Nephron (organoid): Measurements from ENCODE around the gene PRKAG2.
"Not testable (repeated sequence)": the region's sequence is repeated elsewhere in the genome, so short reads cannot be mapped to it uniquely, and the experiment has no call there.

ENCODE experiments used
- H3K27ac Mint-ChIP-seq, 3 experiments: 2 replicates each; pipeline ENCODE4 v1.8.0; 2020; ENCODE audit warnings: mixed read lengths in 3 of 3, mild to moderate bottlenecking in 2 of 3, moderate library complexity in 1 of 3
- H3K27me3 Mint-ChIP-seq: 2 replicates; pipeline ENCODE4 v1.8.0; 2021; ENCODE audit warnings: low read depth, mild to moderate bottlenecking, moderate library complexity, mixed read lengths
- H3K36me3 Mint-ChIP-seq: 2 replicates; pipeline ENCODE4 v1.8.0; 2020; ENCODE audit warnings: low read depth, mixed read lengths
- H3K4me1 Mint-ChIP-seq: 2 replicates; pipeline ENCODE4 v1.8.0; 2020; ENCODE audit warnings: mixed read lengths
- H3K4me3 Mint-ChIP-seq, 3 experiments: 2 replicates each; pipeline ENCODE4 v1.8.0; 2020; ENCODE audit warnings: mild to moderate bottlenecking in 3 of 3, mixed read lengths in 3 of 3, moderate library complexity in 2 of 3
- H3K9me3 Mint-ChIP-seq: 2 replicates; pipeline ENCODE4 v1.8.0; 2020; ENCODE audit warnings: mixed read lengths
- CTCF ChIP-seq, 3 experiments: fragments of 200-600 bp; sonication (generic); IDR thresholded peaks; one replicate each; pipeline ENCODE4 v1.5.0; 2021; ENCODE audit warnings: antibody characterized with exemption in 3 of 3; ENCODE audit not compliant: unreplicated experiment in 3 of 3

PRKAG2 gene

GRCh38 chr7:151801782-151802468, 75.0 kb downstream of the PRKAG2 start:
- no peaks in the 10 kb centered on the region for H3K9me3 Mint-ChIP-seq
- H3K27ac Mint-ChIP-seq, result no peak overlapping the region
- no peak overlapping the region for H3K4me3 Mint-ChIP-seq
- no peak for TF ChIP-seq CTCF (IDR thresholded peaks at IDR 0.05; ENCODE audit: unreplicated experiment in 3 of 3)
- H3K4me1 Mint-ChIP-seq, result peaks cover 12% of the 10 kb centered on the region
- peaks cover 29% of the 10 kb centered on the region for H3K27me3 Mint-ChIP-seq
- H3K36me3 Mint-ChIP-seq, result no peaks in the 10 kb centered on the region

DNA sequence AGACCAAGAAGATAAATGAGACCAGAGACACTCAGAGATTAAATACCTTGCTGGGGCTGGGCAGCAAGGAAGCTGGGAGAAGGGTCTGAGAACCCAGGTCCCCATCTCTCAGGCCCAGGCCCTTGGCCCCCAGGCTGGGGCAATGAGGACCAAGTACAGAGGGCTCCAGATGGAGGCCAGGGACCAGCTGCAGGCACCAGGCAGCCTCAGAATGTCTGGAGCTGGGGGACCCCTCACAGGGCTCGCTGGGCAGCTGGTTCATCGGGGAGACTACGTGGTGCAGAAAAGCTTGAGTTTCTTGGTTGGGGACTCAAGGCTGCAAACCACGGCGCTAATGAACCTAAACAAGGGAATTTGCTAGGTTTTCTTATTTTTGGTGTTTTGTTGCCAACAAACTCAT, 75.6 kb downstream of the PRKAG2 start:
- no peak for TF ChIP-seq CTCF (IDR thresholded peaks at IDR 0.05; ENCODE audit: unreplicated experiment in 3 of 3)
- H3K4me1 Mint-ChIP-seq, result peaks cover 6% of the 10 kb centered on the region
- no peak overlapping the region for H3K4me3 Mint-ChIP-seq
- peaks cover 27% of the 10 kb centered on the region for H3K27me3 Mint-ChIP-seq
- no peaks in the 10 kb centered on the region for H3K36me3 Mint-ChIP-seq
- H3K27ac Mint-ChIP-seq, result no peak overlapping the region
- H3K9me3 Mint-ChIP-seq, result no peaks in the 10 kb centered on the region

DNA sequence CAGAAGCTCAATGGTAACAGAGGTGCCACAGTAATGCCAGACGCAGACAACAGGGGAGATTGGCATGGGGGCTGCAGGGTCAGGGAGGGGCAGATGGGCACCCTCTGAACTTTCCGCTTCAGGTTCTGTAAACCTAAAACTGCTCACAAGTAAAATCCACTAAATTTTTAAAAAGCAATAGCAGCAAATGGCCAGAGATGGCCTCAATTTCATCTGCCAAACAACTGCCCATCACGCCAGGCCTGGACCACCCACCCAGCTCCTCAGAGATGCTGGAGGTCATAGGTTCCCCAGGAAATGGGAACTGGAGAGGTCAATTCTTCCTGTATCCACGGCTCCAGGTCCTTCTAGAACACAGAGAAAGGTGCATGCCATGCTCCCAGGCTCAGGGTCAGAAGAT, 76.1 kb downstream of the PRKAG2 start:
- no peak overlapping the region for H3K4me3 Mint-ChIP-seq
- H3K27me3 Mint-ChIP-seq, result peaks cover 28% of the 10 kb centered on the region
- no peak for TF ChIP-seq CTCF (IDR thresholded peaks at IDR 0.05; ENCODE audit: unreplicated experiment in 3 of 3)
- no peaks in the 10 kb centered on the region for H3K9me3 Mint-ChIP-seq
- H3K27ac Mint-ChIP-seq, result no peak overlapping the region
- peaks cover 4% of the 10 kb centered on the region for H3K4me1 Mint-ChIP-seq
- H3K36me3 Mint-ChIP-seq, result no peaks in the 10 kb centered on the region

DNA sequence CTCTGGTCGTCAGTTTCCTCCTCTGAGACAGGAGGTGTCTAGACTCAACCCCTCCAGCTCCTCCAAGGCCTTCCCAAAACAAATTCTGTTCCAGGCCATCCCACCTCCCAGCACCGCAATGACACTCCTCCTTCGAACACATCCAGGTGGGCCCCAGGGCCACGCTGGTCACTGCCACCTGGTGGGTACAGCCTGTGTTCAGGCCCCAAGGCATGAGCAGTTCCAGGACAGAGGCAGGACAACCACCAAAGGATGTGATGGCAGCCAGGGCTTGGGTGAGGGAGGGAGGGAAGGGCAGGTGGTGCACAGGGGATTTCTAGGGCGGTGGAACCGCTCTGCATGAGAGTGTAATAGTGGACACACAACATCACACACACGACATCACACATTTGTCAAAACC, 76.5 kb downstream of the PRKAG2 start:
- no peak overlapping the region for H3K4me3 Mint-ChIP-seq
- H3K4me1 Mint-ChIP-seq, result peaks cover 4% of the 10 kb centered on the region
- H3K27me3 Mint-ChIP-seq, result peaks cover 28% of the 10 kb centered on the region
- no peak overlapping the region for H3K27ac Mint-ChIP-seq
- no peak for TF ChIP-seq CTCF (IDR thresholded peaks at IDR 0.05; ENCODE audit: unreplicated experiment in 3 of 3)
- H3K9me3 Mint-ChIP-seq, result no peaks in the 10 kb centered on the region
- no peaks in the 10 kb centered on the region for H3K36me3 Mint-ChIP-seq

DNA sequence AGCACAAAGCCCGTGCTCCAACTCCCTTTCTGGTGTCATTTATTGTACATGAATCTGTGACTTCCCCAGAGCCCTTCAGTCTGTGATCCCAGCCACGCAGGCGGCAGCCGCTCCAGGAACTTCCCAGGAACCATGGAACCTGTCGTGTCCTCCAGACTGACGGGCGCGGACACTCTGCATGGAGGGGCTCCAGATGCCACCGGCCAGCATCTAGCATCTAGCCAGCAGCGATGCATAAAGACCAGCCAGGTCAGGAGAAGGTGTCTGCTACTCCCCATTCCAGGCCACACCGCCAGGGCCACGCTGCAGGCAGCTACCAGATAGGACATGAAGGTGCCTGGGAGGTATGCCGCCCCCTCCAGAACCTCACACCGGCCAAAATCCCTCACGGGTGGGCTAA, 77.4 kb downstream of the PRKAG2 start:
- Mint-ChIP-seq H3K27ac (no peak overlapping the region), H3K27me3 (peaks cover 26% of the 10 kb centered on the region), H3K4me3 (no peak overlapping the region), H3K4me1 (peaks cover 6% of the 10 kb centered on the region), H3K9me3 (no peaks in the 10 kb centered on the region), H3K36me3 (no peaks in the 10 kb centered on the region)
- no peak for TF ChIP-seq CTCF (IDR thresholded peaks at IDR 0.05; ENCODE audit: unreplicated experiment in 3 of 3)

- H3K27ac Mint-ChIP-seq, result no peak overlapping the region
- peaks cover 27% of the 10 kb centered on the region for H3K27me3 Mint-ChIP-seq
- no peaks in the 10 kb centered on the region for H3K36me3 Mint-ChIP-seq
- H3K4me3 Mint-ChIP-seq, result no peak overlapping the region
- peaks cover 11% of the 10 kb centered on the region for H3K4me1 Mint-ChIP-seq
- H3K9me3 Mint-ChIP-seq, result no peaks in the 10 kb centered on the region
- no peak for TF ChIP-seq CTCF (IDR thresholded peaks at IDR 0.05; ENCODE audit: unreplicated experiment in 3 of 3)
Measured at GRCh38 chr7:151798851-151799448, 78.0 kb downstream of the PRKAG2 start.

GRCh38 chr7:151797667-151798307, 79.1 kb downstream of the PRKAG2 start:
- H3K4me3 Mint-ChIP-seq, H3K36me3 Mint-ChIP-seq, H3K27ac Mint-ChIP-seq, H3K9me3 Mint-ChIP-seq: not testable (repeated sequence)
- H3K27me3 Mint-ChIP-seq, result peaks cover 31% of the 10 kb centered on the region
- peaks cover 15% of the 10 kb centered on the region for H3K4me1 Mint-ChIP-seq
